Adrenal gland (tissue), 12 donors: ENCODE results near the gene CCDC15. TPM values are rescaled to one million over a fixed set of nuclear protein-coding genes. Genes with fewer than 3 reads are reported as not detected.

Experiments
- DNase-seq, 7 donors: peaks; one replicate each; pipeline ENCODE4 v3.0.0-alpha.2; 2019 to 2020
- H3K27ac ChIP-seq, 5 donors: fragments of 200-600 bp; sonication (generic) in 4 of 5; 1 replicate in 3 of 5; 2 replicates in 2 of 5; pipeline versions ENCODE4 v1.5.1 to v1.8.0; 2016 to 2020; ENCODE audit warnings: mild to moderate bottlenecking in 1 of 5
- H3K27me3 ChIP-seq: fragments of 200-600 bp; 2 replicates; pipeline ENCODE4 v1.8.0; 2021
- H3K36me3 ChIP-seq, 2 donors: fragments of 200-600 bp; replicated peaks in 1 of 2; 1 replicate in 1 of 2; 2 replicates in 1 of 2; pipeline versions ENCODE4 v1.5.1 to v1.8.0; 2018 to 2022
- H3K4me1 ChIP-seq, 2 donors: fragments of 200-600 bp; replicated peaks in 1 of 2; 1 replicate in 1 of 2; 2 replicates in 1 of 2; pipeline versions ENCODE4 v1.5.1 to v1.8.0; 2018 to 2021
- H3K4me3 ChIP-seq, 4 donors: fragments of 200-600 bp; sonication (generic) in 3 of 4; one replicate each; pipeline ENCODE4 v1.5.1; 2016 to 2018
- H3K9me3 ChIP-seq, 3 donors: fragments of 200-600 bp; sonication (generic) in 1 of 3; replicated peaks in 1 of 3; 1 replicate in 2 of 3; 2 replicates in 1 of 3; pipeline versions ENCODE4 v1.5.1 to v1.8.0; 2016 to 2021
- POLR2A ChIP-seq, 2 donors: fragments of 450-650 bp; IDR thresholded peaks; one replicate each; pipeline ENCODE4 v1.6.1; 2017; ENCODE audit warnings: antibody characterized with exemption in 2 of 2, mild to moderate bottlenecking in 2 of 2, moderate library complexity in 1 of 2
- WGBS, 4 donors: extraction: QIAGEN DNeasy Blood & Tissue Kit in 2 of 4; methylation state at CpG; one replicate each; pipeline versions ENCODE4 v1.1.5 to v1.1.7; 2013 to 2017; 5-methylcytosine and 5-hydroxymethylcytosine counted together
- intact Hi-C, 2 donors: fragments of 100-400 bp; cut with DNase I; formaldehyde crosslinking; loops; one replicate each; pipeline versions ENCODE4 v1.14.1 to v1.15.0; 2022 to 2023
- polyA plus RNA-seq, 3 donors: library from polyadenylated mRNA; stranded (reverse); fragments of 200-250 nt in 2 of 3; fragments of 350-450 nt in 1 of 3; fragmentation: Illumina TruSeq in 1 of 3; extraction: RNeasy Lipid Tissue Mini Kit (QIAGEN cat#74804) in 1 of 3; gene quantifications; one replicate each; pipeline ENCODE4 v1.2.3, GENCODE V29; 2013 to 2014
- total RNA-seq, 9 donors: library from RNA; depleted of rRNA in 4 of 9; stranded (reverse); fragments of >200 nt in 4 of 9; fragments of 120-200 nt in 1 of 9; fragmentation: NEBNext Ultra II Directional in 1 of 9; extraction: Animal tissue kit (Norgen Biotek cat#: 25700) in 1 of 9; gene quantifications; one replicate each; pipeline versions ENCODE4 v1.1.0 to v1.2.4, GENCODE V29; 2013 to 2023
- TF ChIP-seq, protein P1 (sequence below), 6 experiments: fragments of 450-650 bp in 4 of 6; fragments of 200-600 bp in 2 of 6; sonication (generic) in 1 of 6; IDR thresholded peaks; 1 replicate in 5 of 6; 2 replicates in 1 of 6; pipeline versions ENCODE4 v1.5.1 to v1.8.0; 2016 to 2021; ENCODE audit warnings: antibody characterized with exemption in 6 of 6, mild to moderate bottlenecking in 2 of 6, moderate library complexity in 1 of 6
- donor health status: healthy with polysubstance abuse.
- donor health status: Bipolar disorder and iron deficiency.
- donor health status: DM: yes; HTN: yes; CAD: no.
- donor health status: DM: no; HTN: no; CAD: no.
- donor health status: DM: no; HTN: no; CAD: no.
- donor health status: DM: yes; HTN: yes; CAD: no.

CCDC15 gene
- total and polyA plus RNA-seq, 12 donors: 0.47 to 4.9 (median 2.0) TPM

DNA sequence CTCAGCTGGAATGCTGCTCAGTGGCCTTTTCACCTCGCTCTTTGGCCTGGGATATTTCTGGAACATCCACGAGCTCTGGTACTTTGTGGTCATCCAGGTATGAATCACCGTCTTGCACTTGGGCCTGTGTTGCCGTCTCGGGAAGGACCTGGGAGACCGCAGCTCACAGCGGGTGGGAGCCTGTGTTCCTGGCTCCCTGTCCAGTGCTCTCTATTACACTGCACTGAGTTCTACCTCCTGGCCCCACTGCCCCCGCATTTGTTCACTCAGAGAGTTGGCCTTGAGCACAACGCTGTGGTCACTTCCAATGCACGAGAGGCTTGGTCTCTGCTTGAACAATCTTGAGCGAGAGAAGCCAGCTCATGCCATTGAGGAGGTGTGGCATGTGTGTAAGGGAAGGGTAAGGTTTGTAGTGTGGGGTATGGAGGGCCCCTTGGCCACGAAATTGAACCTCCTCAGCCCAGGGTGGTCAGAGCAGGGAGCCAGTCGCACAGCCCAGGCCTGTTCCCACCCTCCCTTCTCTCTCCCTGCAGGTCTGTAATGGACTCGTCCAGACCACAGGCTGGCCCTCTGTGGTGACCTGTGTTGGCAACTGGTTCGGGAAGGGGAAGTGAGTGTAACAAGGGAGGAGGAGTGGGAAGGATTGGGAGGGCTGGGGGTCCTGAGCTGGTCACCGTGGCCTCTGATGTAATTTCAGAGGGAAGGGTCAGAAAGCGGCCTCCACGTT lies 125.3 kb downstream of the CCDC15 start:
- no peaks in the 10 kb centered on the region for H3K27me3 ChIP-seq
- peaks cover 0 to 54% of the 10 kb centered on the region in 2 donors for H3K36me3 ChIP-seq
- H3K4me3 ChIP-seq: no peak overlapping the region
- no peaks in the 10 kb centered on the region for H3K9me3 ChIP-seq
- 73 to 80% (median 77%) methylated on average over 17 to 18 of the region's 18 CpGs for WGBS, 4 donors
- DNase-seq: peak in 2 of 7 donors; percentile 19 to 52
- peaks cover 13 to 57% of the 10 kb centered on the region in 2 donors for H3K4me1 ChIP-seq
- intact Hi-C loops: no loop called here
- TF ChIP-seq, protein P1, sequence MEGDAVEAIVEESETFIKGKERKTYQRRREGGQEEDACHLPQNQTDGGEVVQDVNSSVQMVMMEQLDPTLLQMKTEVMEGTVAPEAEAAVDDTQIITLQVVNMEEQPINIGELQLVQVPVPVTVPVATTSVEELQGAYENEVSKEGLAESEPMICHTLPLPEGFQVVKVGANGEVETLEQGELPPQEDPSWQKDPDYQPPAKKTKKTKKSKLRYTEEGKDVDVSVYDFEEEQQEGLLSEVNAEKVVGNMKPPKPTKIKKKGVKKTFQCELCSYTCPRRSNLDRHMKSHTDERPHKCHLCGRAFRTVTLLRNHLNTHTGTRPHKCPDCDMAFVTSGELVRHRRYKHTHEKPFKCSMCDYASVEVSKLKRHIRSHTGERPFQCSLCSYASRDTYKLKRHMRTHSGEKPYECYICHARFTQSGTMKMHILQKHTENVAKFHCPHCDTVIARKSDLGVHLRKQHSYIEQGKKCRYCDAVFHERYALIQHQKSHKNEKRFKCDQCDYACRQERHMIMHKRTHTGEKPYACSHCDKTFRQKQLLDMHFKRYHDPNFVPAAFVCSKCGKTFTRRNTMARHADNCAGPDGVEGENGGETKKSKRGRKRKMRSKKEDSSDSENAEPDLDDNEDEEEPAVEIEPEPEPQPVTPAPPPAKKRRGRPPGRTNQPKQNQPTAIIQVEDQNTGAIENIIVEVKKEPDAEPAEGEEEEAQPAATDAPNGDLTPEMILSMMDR (IDR thresholded peaks at IDR 0.05): no peak
- TF ChIP-seq POLR2A (IDR thresholded peaks at IDR 0.05): no peak
- peak overlapping the region in 3 of 5 donors; percentile 31 to 58 (median 34) for H3K27ac ChIP-seq

DNA sequence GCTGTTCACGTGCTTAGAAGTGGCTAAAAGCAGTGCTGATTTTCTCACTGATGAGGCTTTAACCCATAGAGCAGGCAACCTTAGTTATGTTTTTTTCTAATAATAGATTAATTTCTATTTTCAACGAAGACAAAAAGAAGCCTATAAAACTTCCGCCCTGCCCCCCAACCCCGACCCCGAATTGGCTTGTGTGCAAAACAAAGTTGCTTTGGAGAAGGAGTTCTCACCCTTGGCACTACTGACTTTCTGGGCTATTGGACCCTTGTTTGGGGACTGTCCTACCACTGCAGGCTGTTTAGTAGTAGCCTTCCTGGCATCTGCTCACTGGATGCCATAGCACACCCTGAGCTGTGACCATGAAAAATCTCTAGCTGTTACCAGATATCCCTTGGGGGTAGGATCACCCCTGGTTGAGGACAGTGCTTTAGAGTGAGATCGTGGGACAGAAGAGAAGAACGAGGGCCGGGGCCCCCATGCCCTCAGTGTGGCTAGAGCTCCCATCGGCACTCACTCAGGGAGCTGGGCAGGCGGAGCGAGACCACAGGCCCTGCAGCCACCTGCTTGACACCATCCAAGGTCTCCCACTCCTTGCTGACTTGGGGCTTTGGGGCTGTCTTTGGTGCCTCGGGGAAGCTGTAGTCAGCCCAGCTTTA lies 126.0 kb downstream of the CCDC15 start:
- Histone ChIP-seq H3K27ac (peak overlapping the region in 2 of 5 donors; percentile 31 to 34), H3K36me3 (peaks cover 0 to 61% of the 10 kb centered on the region in 2 donors), H3K4me1 (peaks cover 13 to 51% of the 10 kb centered on the region in 2 donors), H3K9me3 (no peaks in the 10 kb centered on the region), H3K27me3 (no peaks in the 10 kb centered on the region), H3K4me3 (no peak overlapping the region)
- intact Hi-C loops: no loop called here
- no peak for DNase-seq
- WGBS, 4 donors: 86 to 92% (median 87%) methylated on average over 8 to 12 of the region's 12 CpGs
- TF ChIP-seq, protein P1 (IDR thresholded peaks at IDR 0.05): no peak
- no peak for TF ChIP-seq POLR2A (IDR thresholded peaks at IDR 0.05)

DNA sequence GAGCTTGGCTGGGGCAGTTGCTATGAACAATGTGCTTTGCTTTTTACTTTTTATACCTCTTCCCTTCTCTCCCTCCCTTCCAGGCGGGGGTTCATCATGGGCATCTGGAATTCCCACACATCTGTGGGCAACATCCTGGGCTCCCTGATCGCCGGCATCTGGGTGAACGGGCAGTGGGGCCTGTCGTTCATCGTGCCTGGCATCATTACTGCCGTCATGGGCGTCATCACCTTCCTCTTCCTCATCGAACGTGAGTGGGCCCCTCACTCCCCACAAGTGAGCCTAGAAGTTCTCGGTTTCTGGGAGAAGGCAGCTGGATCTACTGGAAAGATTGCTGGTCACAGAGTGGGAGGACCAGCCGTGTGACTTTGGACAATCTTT lies 126.5 kb downstream of the CCDC15 start:
- DNase-seq: peak in 1 of 7 donors; percentile 12
- intact Hi-C loops: no loop called here
- Histone ChIP-seq H3K36me3 (peaks cover 0 to 66% of the 10 kb centered on the region in 2 donors), H3K4me1 (peaks cover 13 to 46% of the 10 kb centered on the region in 2 donors), H3K27ac (peak overlapping the region in 1 of 5 donors; percentile 26), H3K4me3 (no peak overlapping the region), H3K9me3 (no peaks in the 10 kb centered on the region), H3K27me3 (no peaks in the 10 kb centered on the region)
- TF ChIP-seq, protein P1 (IDR thresholded peaks at IDR 0.05): no peak
- no peak for TF ChIP-seq POLR2A (IDR thresholded peaks at IDR 0.05)
- WGBS, 4 donors: 90 to 95% (median 91%) methylated on average over 12 of the region's 12 CpGs

DNA sequence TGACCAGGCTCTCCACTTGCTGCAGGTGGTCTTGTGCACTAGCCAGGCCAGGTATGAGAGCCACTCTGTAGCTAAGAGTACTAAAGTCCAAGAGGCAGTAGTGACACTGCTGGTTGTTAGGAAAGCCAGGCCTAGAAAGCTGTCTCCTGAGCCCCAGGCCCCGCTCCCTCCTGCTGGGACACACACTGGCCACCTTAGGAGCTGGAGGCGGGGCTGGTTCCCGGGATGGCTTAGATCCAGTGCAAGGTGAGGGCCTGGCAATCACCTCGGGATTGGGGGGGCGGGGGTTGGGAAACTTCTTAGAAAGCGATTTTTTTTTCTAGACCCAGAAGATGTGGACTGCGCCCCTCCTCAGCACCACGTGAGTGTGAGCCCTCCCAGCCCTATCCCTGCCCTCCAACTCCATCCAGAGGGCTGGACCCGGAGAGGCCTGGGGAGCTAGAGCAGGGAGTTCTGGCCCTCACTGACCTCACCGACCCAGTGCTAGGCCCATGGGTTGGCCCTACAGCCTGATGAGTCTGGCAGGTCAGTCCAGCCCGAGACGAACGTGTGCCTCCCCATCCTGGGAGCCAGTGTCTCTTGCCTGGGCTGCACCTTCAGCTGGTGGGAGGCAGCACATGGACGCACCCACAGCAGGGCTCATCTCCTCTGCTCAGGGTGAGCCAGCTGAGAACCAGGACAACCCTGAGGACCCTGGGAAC lies 127.2 kb downstream of the CCDC15 start:
- Histone ChIP-seq H3K9me3 (no peaks in the 10 kb centered on the region), H3K27me3 (no peaks in the 10 kb centered on the region), H3K27ac (peak overlapping the region in 1 of 5 donors; percentile 78), H3K4me3 (no peak overlapping the region), H3K36me3 (peaks cover 0 to 73% of the 10 kb centered on the region in 2 donors), H3K4me1 (peaks cover 13 to 39% of the 10 kb centered on the region in 2 donors)
- DNase-seq: no peak
- intact Hi-C loops: no loop called here
- WGBS, 4 donors: 83 to 98% (median 90%) methylated on average over 7 to 14 of the region's 14 CpGs
- no peak for TF ChIP-seq POLR2A (IDR thresholded peaks at IDR 0.05)
- TF ChIP-seq, protein P1 (IDR thresholded peaks at IDR 0.05): no peak
